Measurements from ENCODE around the gene KCNF1.

The KCNF1 gene

DNA sequence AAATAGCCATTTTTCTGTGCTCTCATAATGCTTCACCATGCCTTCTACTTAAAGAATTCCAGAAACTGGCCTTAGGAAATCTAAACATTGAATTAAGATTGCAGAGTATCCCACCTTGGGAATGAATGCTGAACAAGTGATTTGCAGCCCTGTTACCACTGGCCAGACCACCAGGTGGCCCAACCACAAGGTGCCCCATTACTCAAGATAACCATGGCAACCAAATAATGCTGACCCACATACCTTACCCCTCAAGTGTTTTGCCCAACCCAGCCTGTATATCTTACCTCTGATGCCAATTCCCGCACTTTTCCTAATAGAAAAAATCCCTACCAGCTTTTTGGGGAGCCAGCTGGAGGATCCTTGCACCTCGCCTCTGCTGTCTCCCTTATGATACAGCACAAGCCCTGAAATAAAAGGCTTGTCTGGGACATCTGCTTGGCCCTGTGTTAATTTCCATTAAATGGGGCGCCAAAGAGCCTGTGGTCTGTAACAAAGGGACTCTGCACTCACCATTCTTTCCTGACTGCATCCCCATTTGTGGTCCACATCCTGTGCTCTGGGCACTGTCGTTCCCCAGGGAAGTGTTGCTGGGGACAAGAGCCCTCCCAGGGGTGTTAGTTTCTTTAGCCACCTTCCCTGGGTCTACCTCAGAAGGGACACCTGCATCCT is 17.3 kb upstream of the KCNF1 start:
- H3K79me2 ChIP-seq (ENCODE audit: insufficient read depth, low read length): no peaks in the 10 kb centered on the region
- ATAC-seq (ENCODE audit: insufficient read depth, low read depth) (no peak), DNase-seq (no peak)
- H3K4me1 ChIP-seq (ENCODE audit: insufficient read depth, low read length): no peaks in the 10 kb centered on the region
- no peak overlapping the region for H2AFZ ChIP-seq (ENCODE audit: low read depth, low read length)
- H4K20me1 ChIP-seq (ENCODE audit: insufficient read depth, low read length): no peaks in the 10 kb centered on the region
- TF ChIP-seq, protein P1, sequence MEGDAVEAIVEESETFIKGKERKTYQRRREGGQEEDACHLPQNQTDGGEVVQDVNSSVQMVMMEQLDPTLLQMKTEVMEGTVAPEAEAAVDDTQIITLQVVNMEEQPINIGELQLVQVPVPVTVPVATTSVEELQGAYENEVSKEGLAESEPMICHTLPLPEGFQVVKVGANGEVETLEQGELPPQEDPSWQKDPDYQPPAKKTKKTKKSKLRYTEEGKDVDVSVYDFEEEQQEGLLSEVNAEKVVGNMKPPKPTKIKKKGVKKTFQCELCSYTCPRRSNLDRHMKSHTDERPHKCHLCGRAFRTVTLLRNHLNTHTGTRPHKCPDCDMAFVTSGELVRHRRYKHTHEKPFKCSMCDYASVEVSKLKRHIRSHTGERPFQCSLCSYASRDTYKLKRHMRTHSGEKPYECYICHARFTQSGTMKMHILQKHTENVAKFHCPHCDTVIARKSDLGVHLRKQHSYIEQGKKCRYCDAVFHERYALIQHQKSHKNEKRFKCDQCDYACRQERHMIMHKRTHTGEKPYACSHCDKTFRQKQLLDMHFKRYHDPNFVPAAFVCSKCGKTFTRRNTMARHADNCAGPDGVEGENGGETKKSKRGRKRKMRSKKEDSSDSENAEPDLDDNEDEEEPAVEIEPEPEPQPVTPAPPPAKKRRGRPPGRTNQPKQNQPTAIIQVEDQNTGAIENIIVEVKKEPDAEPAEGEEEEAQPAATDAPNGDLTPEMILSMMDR (IDR thresholded peaks at IDR 0.05; ENCODE audit: borderline replicate concordance, extremely low read depth, low read length, poor library complexity, severe bottlenecking): no peak
- TF ChIP-seq EZH2 (IDR thresholded peaks at IDR 0.05; ENCODE audit: borderline replicate concordance, low read depth, low read length, severe bottlenecking): no peak
- no peak overlapping the region for H3K27ac ChIP-seq (ENCODE audit: low read length)
- H3K9me3 ChIP-seq (ENCODE audit: insufficient read depth, low read length, severe bottlenecking): no peaks in the 10 kb centered on the region
- H3K9ac ChIP-seq (ENCODE audit: low read depth, low read length): no peak overlapping the region
- no peaks in the 10 kb centered on the region for H3K36me3 ChIP-seq (ENCODE audit: insufficient read depth, low read length)
- H3K4me2 ChIP-seq (ENCODE audit: insufficient read depth, low read length): no peak overlapping the region
- H3K4me3 ChIP-seq (ENCODE audit: low read depth in 1 of 2, low read length in 2 of 2): no peak overlapping the region
- H3K27me3 ChIP-seq (ENCODE audit: insufficient read depth, low read length, poor library complexity): peaks cover 2% of the 10 kb centered on the region

DNA sequence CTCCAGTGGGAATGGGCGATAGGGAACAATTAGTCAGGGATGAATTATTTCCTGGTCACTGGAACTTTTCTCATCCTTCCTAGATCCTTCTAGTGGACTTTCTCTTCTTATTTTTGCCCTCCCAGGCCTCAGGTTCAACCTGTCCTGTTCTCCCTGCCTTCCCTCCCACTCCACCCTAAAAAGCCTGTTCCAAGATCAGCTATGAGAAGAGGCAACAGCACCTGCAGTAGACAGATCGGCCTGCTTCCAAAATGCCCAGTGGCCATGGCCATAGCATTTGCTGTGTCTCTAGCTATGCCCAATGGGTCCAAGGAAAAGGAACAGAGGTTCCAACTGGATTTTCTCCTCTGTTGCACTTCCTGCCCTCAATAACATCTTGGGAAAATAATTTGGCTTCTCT is 16.5 kb upstream of the KCNF1 start:
- H3K27ac ChIP-seq (ENCODE audit: low read length): no peak overlapping the region
- H3K4me2 ChIP-seq (ENCODE audit: insufficient read depth, low read length): no peak overlapping the region
- H3K27me3 ChIP-seq (ENCODE audit: insufficient read depth, low read length, poor library complexity): peaks cover under 1% of the 10 kb centered on the region
- H3K79me2 ChIP-seq (ENCODE audit: insufficient read depth, low read length): no peaks in the 10 kb centered on the region
- H4K20me1 ChIP-seq (ENCODE audit: insufficient read depth, low read length): no peaks in the 10 kb centered on the region
- no peak overlapping the region for H2AFZ ChIP-seq (ENCODE audit: low read depth, low read length)
- DNase-seq (no peak), ATAC-seq (ENCODE audit: insufficient read depth, low read depth) (no peak)
- H3K9me3 ChIP-seq (ENCODE audit: insufficient read depth, low read length, severe bottlenecking): no peaks in the 10 kb centered on the region
- H3K9ac ChIP-seq (ENCODE audit: low read depth, low read length): no peak overlapping the region
- H3K4me1 ChIP-seq (ENCODE audit: insufficient read depth, low read length): no peaks in the 10 kb centered on the region
- H3K36me3 ChIP-seq (ENCODE audit: insufficient read depth, low read length): no peaks in the 10 kb centered on the region
- TF ChIP-seq EZH2 (IDR thresholded peaks at IDR 0.05; ENCODE audit: borderline replicate concordance, low read depth, low read length, severe bottlenecking): no peak
- TF ChIP-seq, protein P1 (IDR thresholded peaks at IDR 0.05; ENCODE audit: borderline replicate concordance, extremely low read depth, low read length, poor library complexity, severe bottlenecking): no peak
- H3K4me3 ChIP-seq (ENCODE audit: low read depth in 1 of 2, low read length in 2 of 2): no peak overlapping the region

DNA sequence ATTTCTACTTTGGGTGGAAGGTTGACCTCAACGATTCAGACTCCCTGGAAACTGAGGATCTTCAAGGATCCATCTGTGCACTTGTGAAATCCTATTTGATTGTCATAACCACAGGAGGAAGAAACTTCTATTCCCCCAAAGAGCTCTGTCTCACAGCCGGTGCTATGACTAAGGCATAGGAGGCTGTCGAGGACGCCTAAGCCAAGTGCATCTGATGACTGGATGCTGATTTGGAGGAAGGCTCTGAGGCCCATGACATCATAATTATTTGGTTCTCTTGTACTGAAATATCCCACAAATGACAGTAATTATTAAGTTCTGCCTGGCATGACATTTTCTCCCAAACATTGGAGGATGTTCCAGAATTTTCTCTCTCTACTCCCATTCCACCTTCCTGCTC is 13.8 kb upstream of the KCNF1 start:
- TF ChIP-seq EZH2 (IDR thresholded peaks at IDR 0.05; ENCODE audit: borderline replicate concordance, low read depth, low read length, severe bottlenecking): no peak
- TF ChIP-seq, protein P1 (IDR thresholded peaks at IDR 0.05; ENCODE audit: borderline replicate concordance, extremely low read depth, low read length, poor library complexity, severe bottlenecking): no peak
- no peak for ATAC-seq (ENCODE audit: insufficient read depth, low read depth)
- Histone ChIP-seq H3K9me3 (ENCODE audit: insufficient read depth, low read length, severe bottlenecking) (no peaks in the 10 kb centered on the region), H3K4me3 (ENCODE audit: low read depth in 1 of 2, low read length in 2 of 2) (no peak overlapping the region), H2AFZ (ENCODE audit: low read depth, low read length) (no peak overlapping the region), H3K4me1 (ENCODE audit: insufficient read depth, low read length) (no peaks in the 10 kb centered on the region), H3K27ac (ENCODE audit: low read length) (no peak overlapping the region), H3K9ac (ENCODE audit: low read depth, low read length) (no peak overlapping the region), H3K4me2 (ENCODE audit: insufficient read depth, low read length) (no peak overlapping the region), H3K27me3 (ENCODE audit: insufficient read depth, low read length, poor library complexity) (no peaks in the 10 kb centered on the region), H4K20me1 (ENCODE audit: insufficient read depth, low read length) (no peaks in the 10 kb centered on the region), H3K79me2 (ENCODE audit: insufficient read depth, low read length) (no peaks in the 10 kb centered on the region), H3K36me3 (ENCODE audit: insufficient read depth, low read length) (no peaks in the 10 kb centered on the region)
- no peak for DNase-seq

Measured in DND-41 (cell line).